NOMO-1 treated with dmso at 0.1 percent for 144 hours (cell line): ENCODE data around the gene C1orf21.
"Not testable (repeated sequence)": the region's sequence is repeated elsewhere in the genome, so short reads cannot be mapped to it uniquely, and the experiment has no call there.

ENCODE experiments used
- DNase-seq: peaks from one replicate; lab custom pipeline; 2025; ENCODE audit not compliant: unreplicated experiment; lab: John Stamatoyannopoulos, UW

C1orf21 gene

GRCh38 chr1:184386312-184387068, at the start of gene C1orf21:
Gene C1orf21, plus strand, starts transcription at chr1:184387029. Its CDS starts 90,481 bp downstream, at chr1:184477510.
- DNase-seq = peak; percentile 36

- not testable (repeated sequence) for DNase-seq
Measured at GRCh38 chr1:184337865-184338264, 49.0 kb upstream of the C1orf21 start.

- no peak for DNase-seq
Measured at GRCh38 chr1:184340984-184341383, 45.8 kb upstream of the C1orf21 start.

GRCh38 chr1:184350573-184350972, 36.3 kb upstream of the C1orf21 start:
- no peak for DNase-seq

GRCh38 chr1:184351416-184351975, 35.3 kb upstream of the C1orf21 start:
- DNase-seq = no peak

GRCh38 chr1:184352776-184353175, 34.1 kb upstream of the C1orf21 start:
- no peak for DNase-seq

- DNase-seq = no peak
Measured at GRCh38 chr1:184354719-184355118, 32.1 kb upstream of the C1orf21 start.

GRCh38 chr1:184356891-184357290, 29.9 kb upstream of the C1orf21 start:
- no peak for DNase-seq

- DNase-seq = no peak
Measured at GRCh38 chr1:184358256-184358655, 28.6 kb upstream of the C1orf21 start.

GRCh38 chr1:184359909-184360308, 26.9 kb upstream of the C1orf21 start:
- no peak for DNase-seq

GRCh38 chr1:184362876-184363275, 24.0 kb upstream of the C1orf21 start:
- no peak for DNase-seq

- DNase-seq = no peak
Measured at GRCh38 chr1:184365699-184366098, 21.1 kb upstream of the C1orf21 start.

GRCh38 chr1:184366997-184367396, 19.8 kb upstream of the C1orf21 start:
- peak; percentile 29 for DNase-seq

- DNase-seq = no peak
Measured at GRCh38 chr1:184367427-184368038, 19.3 kb upstream of the C1orf21 start.

- DNase-seq = no peak
Measured at GRCh38 chr1:184368354-184368753, 18.5 kb upstream of the C1orf21 start.

GRCh38 chr1:184370850-184371249, 16.0 kb upstream of the C1orf21 start:
- DNase-seq = no peak

GRCh38 chr1:184373155-184373554, 13.7 kb upstream of the C1orf21 start:
- no peak for DNase-seq

GRCh38 chr1:184376369-184376768, 10.5 kb upstream of the C1orf21 start:
- no peak for DNase-seq

- no peak for DNase-seq
Measured at GRCh38 chr1:184379111-184379752, 7.6 kb upstream of the C1orf21 start.

GRCh38 chr1:184380468-184380867, 6.4 kb upstream of the C1orf21 start:
- DNase-seq = no peak

GRCh38 chr1:184383772-184384323, 3.0 kb upstream of the C1orf21 start:
- no peak for DNase-seq
